Suppressor macrophage treated with lipopolysaccharide for 4 hours (primary cell): ENCODE results near the gene PAMR1.
"Not testable (repeated sequence)": the region's sequence is repeated elsewhere in the genome, so short reads cannot be mapped to it uniquely, and the experiment has no call there.

Source experiments
- DNase-seq: peaks from one replicate; pipeline ENCODE4 v3.0.0-alpha.2; 2020

Gene PAMR1, protein sequence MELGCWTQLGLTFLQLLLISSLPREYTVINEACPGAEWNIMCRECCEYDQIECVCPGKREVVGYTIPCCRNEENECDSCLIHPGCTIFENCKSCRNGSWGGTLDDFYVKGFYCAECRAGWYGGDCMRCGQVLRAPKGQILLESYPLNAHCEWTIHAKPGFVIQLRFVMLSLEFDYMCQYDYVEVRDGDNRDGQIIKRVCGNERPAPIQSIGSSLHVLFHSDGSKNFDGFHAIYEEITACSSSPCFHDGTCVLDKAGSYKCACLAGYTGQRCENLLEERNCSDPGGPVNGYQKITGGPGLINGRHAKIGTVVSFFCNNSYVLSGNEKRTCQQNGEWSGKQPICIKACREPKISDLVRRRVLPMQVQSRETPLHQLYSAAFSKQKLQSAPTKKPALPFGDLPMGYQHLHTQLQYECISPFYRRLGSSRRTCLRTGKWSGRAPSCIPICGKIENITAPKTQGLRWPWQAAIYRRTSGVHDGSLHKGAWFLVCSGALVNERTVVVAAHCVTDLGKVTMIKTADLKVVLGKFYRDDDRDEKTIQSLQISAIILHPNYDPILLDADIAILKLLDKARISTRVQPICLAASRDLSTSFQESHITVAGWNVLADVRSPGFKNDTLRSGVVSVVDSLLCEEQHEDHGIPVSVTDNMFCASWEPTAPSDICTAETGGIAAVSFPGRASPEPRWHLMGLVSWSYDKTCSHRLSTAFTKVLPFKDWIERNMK

DNA sequence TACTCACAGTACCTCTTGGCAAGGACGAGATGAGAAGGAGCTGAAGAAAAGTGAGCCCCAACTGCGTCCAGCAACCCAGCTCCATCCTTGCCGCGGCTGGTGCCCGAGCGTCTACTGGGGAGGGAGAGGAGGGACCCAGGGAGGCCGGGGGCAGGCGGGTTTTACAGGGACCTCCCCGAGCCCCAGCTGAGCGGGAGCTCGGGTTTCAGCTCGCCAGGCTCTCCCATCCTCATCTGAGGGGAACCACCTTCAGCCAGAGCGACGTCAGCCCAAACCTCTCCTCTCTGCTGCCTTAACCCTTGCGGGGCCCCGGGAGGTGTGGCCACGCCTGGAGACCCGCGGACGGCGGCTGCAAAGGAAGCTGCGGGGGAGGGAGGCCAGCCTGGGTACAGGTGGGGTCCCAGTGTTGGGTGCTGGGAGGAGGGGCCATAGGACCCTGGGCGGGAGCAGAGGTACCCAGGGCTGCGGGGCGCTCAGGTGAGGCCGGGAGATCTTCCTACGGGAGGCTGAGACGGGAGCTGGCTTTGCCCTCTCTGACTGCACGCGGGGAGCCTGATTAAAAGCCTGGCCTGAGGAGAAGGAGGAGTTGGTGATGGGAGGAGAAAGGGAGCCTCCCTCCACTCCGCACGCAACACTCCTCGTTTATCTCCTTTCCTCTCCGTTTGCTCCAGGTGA is at the start of gene PAMR1:
Gene PAMR1 (minus strand): TSS at position 116 of the 675 bp plus-strand sequence. CDS start 31 bp downstream, at position 85.
- no peak for DNase-seq

DNA sequence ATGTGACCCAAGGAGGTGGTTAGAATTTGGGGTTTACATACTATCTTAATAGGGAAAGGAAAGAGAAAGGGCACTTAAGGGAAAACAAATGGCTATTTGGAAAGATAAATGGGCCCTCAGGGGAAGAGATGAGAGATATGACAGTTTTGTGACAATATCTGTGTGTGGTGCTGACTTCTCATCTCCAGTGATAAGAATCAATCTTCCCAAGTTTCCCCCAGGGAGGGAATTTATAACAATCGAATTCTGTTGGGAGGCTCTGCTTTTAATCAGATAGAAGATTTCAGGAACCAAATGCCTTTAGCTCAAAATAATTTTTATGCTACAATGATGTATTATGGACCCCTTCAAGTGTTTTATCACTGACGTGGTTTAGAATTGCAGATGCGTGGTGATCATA is 46.3 kb upstream of the PAMR1 start:
- no peak for DNase-seq

DNA sequence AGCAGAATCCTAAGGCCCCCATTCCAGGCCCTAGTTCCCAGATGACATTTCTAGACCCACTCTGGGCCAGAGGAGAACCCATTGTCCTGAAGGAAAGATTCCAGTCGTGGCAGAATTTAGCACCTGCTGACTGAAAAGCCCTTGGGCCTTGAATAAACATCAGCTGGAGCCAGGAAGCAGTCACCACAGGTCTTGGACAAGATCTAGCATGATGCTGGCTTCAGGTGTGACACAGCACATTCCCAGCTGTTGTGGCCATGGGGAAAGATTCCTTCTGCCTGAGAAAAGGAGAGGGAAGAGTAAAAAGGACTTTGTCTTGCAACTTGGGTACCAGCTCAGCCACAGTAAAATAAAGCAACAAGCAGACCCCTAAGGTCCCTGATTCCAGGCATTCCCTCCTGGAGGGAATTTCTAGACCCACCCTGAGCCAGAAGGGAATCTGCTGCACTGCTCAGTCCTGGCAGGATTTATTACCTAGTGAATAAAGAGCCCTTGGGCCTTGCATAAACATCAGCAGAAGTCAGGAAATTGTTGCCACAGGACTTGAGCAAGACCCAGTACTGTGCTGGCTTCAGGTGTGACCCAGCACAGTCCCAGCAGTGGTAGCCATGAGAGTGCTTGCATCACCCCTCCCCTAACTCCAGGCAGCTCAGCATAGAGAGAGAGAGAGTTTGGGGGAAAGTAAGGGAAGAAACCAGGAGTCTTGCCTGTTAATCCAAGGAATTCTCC is 42.5 kb upstream of the PAMR1 start:
- DNase-seq: no peak

DNA sequence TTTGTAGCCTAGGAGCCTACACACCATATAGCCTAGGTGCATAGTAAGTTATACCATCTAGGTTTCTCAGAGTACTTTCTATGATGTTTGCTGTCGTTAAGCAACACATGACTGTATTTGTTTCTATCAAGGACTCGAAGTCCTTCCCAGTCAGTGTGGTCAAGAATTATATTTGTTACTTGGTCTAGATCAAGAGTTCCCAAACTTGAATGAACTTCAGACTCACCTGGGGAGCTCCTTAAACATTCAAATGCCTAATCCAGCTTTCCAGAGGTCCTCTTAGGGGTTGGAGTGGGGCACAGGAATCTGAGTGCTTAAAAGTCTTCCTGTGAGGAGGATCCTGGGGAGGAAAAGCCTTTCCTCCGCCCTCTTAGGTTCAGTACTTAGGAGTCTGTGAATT is 41.5 kb upstream of the PAMR1 start:
- no peak for DNase-seq

DNA sequence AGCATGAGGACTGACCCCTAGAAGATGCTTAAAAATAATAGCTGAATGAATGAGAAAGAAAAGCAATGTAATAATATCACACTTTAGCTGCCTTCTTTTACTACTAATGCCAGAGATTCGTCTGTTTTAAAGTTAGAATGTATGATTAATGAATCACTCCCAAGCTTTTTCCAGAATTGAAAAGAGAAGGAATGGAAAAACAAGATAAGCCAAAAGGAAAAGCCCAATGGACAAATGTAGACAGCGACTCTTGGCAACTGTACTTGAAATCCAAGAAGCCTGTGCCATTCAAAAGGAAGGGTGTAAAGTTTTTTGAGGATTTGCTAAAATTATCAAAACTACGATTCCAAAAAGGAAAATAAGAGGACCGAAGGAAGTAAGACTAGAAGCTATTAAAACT is 40.8 kb upstream of the PAMR1 start:
- DNase-seq: no peak

DNA sequence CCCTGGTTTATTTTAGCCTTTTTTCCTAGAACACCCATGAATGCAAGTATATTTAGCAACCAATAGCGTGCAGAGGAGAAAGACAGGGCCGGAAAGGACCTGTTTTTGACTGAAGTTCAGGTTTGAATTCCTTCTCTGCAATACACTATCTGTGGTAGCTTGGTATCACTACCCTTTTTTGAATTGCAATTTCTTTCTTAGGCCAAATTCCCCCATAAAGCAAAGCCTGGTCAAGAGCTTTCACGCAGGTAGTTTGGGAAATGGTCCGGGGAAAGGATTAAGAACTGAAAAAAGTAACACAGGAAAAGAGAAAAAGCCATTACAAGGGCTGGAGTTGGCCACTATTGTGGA is 38.8 kb upstream of the PAMR1 start:
- DNase-seq: no peak

DNA sequence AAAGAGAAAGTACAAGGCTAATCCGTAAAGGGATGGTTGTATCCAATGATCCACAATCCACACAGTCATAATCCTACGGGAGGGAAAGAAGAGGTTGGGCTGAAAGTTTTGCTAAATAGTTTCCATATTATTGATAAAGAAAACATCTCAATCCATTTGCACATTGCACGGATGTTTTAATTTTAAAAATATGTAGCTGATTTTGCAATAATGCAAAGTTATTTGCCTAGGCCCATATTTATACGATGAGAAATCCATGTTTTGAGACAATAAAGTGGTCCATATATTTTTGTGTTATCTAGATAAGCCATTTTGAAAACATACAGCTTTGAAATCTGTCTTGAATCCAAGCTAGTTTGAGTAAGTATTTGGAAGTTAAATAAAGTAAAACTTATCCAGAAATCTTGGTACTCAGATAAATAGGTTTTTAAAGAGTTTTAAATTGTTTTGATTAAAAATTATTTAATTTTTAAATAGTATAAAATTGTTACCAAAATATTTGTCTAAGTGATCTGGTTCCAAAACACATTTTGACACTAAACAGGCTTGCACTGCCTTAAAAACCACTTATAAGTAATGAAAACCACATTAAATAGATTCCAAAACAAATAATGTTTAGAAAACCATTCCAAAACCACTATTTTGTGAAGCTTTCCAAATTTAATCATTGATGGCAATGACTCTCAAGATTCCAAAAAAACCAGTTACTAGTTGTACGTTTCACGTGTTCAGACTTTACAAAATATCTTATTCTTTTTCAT is 38.2 kb upstream of the PAMR1 start:
- DNase-seq: no peak

DNA sequence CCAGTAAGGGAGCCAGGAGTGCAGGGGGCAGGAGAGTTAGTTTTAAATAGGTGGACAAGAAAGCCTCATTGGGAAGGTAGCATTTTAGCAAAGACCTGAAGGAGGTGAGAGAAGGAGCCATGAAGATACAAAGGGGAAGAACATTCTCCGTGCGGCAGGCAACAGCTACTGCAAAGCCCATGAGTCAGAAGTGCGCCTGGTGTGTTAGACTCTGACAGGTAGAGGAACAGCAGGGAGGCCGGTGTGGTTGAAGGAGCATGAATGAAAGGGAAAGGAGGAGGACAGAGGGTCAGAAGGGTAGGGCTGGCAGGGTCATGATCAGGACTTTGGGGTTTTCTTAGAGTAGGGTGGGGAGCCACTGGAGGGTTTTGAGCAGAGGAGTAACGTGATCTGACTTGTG is 34.5 kb upstream of the PAMR1 start:
- no peak for DNase-seq

DNA sequence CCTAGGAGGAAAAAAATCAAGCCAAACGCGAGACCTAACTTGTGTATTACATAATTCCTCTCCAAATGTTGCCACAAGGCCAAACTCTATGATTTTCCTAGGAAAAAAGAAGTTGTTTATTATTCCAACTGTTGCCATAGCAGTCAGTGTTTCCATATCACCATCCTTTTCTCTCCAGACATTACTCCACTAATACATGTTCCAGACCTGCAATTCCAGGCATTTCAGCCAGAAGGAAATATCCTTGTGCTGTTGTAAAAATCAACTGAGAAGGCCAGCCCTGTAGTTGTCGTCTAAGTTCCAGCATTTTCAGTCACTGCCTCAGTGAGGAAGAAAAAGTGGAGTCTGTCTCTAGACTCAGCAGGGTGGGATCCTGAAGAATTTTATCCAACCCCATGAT is 33.1 kb upstream of the PAMR1 start:
- DNase-seq: no peak

DNA sequence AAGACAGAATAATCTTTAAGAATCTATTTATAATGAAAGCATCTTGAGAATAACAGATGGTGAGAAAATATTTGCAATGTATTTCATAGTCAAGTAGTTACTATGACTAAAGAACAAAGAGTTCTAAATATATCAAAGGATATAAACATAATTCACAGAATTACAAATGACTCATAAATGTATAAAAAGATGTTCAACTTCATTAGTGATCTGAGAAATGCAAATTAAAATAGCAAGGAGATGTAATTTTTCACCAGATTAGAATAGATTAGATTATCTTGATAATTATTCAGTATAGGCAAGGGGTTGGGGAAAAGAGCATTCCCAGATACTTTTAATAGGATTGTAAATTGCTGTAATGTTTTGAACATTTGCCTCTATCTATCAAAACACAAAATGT is 30.1 kb upstream of the PAMR1 start:
- no peak for DNase-seq

DNA sequence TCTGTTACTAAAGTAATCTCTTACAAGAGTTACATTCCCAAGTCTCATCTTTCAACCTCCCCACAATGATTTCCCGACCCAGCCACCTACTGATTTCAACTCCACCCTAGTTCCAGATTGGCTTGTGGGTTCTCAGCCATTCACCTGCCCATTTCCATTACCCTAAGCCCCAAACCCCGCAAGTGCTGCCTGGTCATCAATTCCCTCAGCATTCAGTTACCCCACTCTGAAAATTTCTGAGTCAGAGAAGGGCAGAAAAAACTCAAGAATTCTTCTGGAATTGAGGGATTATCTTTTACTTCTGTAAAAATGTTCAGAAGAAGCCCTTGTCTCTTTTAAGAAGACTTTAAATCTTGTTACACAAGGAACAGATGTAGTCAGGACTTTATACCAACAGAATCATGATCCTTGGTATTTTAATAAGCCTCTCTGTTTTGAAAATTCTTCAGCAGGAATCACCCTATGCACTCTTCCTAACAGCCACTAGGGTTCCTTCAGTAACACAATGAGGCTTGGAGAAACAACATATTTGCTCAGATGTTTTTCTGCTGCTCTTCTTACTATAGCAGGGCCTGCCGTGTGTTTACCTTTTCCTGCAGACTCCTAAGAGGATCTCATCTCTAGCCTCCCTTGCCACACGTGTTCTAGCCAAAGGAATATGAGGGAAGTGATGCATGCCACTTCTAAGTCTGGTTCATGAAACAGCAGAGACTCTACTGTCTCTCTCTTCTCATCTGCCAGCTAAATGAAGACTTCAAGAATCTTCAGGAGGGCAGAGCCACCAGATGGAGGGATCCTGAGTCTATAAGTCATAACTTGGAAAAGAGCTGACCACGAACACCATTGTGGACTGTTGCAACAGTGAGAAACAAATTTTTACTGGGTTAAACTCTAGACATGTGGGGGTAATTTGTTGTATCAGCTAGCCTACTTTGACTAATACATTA is 29.3 kb upstream of the PAMR1 start:
- DNase-seq: no peak

DNA sequence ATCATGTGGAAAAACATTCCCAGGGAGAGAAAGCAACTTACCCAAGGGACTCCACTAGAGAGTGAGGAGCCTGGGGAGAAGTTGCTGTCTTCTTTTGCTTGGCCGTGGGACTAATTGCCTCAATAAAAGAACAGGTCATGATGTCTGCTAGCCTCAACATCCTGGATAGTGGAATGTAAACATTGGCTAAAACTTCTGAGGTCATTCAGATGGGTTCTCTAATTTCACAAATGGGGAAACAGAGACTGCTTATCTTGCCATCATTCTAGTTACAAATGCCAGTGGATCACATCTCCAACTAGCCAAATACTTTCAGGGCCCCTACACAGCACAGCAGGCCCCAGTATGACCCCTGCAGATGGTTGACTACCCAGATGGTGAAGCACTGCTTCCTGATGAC is 28.4 kb upstream of the PAMR1 start:
- DNase-seq: no peak

DNA sequence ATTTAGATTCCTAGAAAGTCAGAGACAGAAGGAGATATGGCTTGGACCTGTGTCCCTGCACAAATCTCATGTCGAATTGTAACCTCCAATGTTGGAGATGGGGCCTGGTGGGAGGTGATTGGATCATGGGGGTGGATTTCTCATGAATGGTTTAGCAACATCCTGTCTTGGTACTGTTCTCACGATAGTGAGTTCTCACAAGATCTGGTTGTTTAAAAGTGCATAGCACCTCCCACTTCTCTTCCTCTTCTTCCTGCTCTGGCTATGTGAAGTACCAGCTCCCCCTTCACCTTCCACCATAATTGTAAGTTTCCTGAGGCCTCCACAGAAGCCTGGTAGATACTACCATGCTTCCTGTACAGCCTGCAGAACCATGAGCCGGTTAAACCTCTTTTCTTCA is 27.6 kb upstream of the PAMR1 start:
- DNase-seq: no peak

DNA sequence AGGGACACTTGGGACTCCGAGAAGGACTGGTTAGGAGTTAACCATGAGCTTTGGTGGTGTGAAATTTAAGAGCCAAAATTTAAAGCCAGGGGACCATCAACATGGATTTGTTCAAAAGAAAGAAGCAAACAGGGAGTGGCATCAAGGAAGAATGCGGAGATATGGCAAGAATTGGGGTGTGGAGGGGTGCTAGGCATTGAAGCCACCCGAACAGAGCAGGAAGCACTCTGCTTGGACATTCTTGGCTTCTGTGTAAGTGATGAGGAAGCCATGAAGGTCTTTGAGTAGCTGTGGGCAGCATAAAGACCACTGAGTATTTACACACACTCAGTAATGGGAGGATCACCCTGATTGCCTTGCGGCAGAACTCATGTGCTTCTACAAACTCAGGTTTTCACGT is 27.2 kb upstream of the PAMR1 start:
- no peak for DNase-seq

DNA sequence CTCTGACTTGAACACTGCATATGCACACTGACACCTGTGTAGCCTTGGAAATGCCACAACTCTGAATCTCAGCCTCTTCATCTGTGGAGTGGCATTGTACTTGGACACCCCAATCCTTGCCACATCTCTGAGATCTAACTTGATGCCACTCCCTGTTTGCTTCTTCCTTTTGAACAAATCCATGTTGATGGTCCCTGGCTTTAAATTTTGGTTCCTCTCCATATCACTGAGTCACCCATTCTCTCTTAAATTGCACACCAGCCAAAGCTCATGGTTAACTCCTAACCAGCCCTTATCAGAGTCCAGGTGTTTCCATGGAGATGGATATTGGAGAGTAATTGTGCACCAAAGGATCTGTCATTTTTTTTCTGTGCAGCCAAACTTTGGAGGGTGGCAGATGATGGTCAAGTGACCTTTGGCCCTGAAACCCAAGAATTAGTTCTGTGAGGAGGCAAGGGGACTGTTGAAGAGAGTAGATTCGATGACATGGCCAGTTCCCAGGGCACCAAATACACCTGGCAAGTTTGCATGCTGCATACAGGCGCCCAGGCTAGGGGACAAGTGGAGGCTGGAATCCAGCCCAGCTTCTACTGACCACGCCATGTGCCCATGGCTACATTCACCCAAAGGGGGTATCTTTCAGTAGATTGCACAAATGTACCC is 25.1 kb upstream of the PAMR1 start:
- no peak for DNase-seq

DNA sequence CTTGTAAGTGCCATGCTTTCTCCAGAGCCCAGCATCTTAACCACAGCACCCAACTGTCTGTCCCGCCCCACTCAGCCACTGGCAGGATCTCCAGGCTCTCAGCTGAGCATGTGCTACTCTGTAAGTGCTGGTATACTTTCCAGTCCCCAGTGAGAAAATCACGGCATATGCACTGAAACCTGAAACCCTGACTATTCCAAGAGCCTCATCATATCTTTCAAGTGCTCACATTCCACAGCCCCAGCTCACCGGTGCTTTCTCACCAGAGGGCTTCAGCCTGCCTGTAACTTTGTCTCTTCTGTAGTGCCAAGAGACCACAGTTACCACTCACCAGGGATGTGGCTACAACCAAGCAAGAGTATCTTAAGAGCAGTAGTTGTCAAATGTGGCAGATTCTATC is 24.4 kb upstream of the PAMR1 start:
- no peak for DNase-seq

DNA sequence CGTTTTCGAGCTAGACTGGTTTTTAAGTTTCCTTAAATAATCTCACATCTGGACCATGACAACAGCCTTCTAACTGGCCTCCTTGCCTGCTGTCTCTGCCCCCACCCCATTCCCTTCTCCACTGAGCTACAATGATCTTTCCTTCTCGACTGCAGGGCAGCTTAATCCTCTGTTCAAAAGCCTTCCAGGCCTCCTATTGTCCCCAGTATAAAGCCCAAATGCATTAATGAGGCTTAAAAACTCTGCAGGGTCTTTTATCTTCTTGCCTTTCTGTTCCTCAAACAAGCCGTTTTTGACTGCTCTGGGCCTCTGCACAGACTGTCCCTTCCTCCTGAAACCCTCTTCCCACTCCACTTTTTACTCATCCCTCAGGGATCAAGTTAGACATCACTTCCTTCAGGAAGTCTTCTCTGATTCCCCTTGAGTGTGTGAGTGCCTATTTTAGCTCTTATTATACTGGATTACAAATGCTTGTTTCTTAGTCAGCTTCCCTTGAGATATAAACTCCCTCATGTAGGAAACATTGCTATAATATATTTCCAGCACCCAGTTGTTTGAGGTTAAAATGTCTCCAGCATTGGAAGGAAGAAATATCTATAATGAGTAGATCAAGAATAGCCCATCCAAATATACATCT is 23.6 kb upstream of the PAMR1 start:
- no peak for DNase-seq

DNA sequence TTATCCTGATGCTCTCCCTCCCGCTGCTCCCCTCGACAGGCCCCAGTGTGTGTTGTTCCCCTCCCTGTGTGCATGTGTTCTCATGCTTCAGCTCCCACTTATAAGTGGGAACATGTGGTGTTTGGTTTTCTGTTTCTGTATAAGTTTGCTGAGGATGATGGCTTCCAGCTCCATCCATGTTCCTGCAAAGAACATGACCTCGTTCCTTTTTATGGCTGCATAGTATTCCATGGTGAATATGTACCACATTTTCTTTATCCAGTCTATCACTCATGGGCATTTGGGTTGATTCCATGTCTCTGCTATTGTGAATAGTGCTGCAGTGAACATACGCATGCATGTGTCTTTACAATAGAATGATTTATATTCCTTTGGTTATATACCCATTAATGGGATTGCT is 22.6 kb upstream of the PAMR1 start:
- not testable (repeated sequence) for DNase-seq

DNA sequence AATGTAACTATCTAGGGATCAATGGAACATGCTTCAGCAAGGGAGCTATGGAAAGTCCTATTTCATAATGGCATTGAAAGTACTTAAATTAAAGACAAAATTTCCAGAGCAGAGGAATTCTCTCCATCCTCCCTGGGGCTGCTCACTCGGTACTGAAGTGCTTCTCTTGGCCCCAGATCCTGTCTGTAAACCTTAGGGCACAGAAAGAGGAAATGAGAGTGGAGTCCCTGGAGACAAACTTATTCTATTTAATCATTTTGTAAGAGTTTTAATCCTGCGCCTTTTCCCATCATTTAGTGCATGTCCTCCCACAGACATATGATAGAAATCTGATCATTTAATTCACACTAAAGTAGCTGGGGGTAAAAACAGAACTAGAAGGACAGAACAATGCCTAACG is 20.9 kb upstream of the PAMR1 start:
- DNase-seq: no peak

DNA sequence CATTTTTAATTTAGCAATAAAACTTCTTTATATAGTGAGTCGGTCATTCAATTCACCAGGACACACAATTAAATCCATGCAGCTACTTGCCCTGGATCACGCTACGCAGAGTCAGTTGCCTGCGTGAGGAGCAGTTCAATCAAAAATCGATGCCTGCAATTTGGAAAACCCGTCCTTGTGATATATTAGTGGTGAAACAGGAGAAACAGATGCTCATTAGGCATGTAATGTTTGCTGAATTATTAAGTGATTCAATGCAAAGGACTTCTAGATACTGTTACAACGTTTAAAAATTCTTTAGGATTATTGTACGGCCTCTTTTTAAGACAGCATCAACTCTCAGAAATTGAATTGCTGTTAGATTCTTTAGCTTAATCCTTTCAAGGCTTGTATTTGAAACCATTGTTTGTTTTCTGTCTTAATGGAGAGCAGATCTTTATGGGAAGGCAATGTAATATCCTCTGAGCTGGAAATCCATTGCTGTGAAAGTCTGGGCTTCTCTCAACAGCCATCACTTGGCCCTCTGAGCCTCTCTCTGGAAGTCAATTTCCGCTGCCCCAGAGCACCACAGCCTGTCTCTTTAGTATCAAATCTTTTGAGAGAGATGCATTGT is 20.1 kb upstream of the PAMR1 start:
- DNase-seq: no peak
